IPS-18a (cell line): ENCODE measurements around the gene OR2T34.
"Not testable (repeated sequence)": the region's sequence is repeated elsewhere in the genome, so short reads cannot be mapped to it uniquely, and the experiment has no call there.

Experiments used
- H3K27ac ChIP-seq: one replicate; pipeline ENCODE4 v1.5.1; 2013; ENCODE audit warnings: low read length
- H3K27me3 ChIP-seq: one replicate; pipeline ENCODE4 v1.6.1; 2013; ENCODE audit warnings: mild to moderate bottlenecking, low read length; ENCODE audit not compliant: control insufficient read depth, insufficient read depth
- H3K36me3 ChIP-seq: one replicate; pipeline ENCODE4 v1.6.1; 2013; ENCODE audit warnings: low read depth, low read length; ENCODE audit not compliant: control insufficient read depth
- H3K4me1 ChIP-seq: one replicate; pipeline ENCODE4 v1.6.1; 2013; ENCODE audit warnings: low read depth, low read length; ENCODE audit not compliant: control insufficient read depth
- H3K4me3 ChIP-seq: one replicate; pipeline ENCODE4 v1.5.1; 2013; ENCODE audit warnings: low read length
- H3K9ac ChIP-seq: one replicate; pipeline ENCODE4 v1.6.1; 2013; ENCODE audit warnings: mild to moderate bottlenecking, low read length, moderate library complexity
- H3K9me3 ChIP-seq: one replicate; pipeline ENCODE4 v1.6.1; 2013; ENCODE audit warnings: low read depth, low read length; ENCODE audit not compliant: control insufficient read depth

OR2T34 gene, protein sequence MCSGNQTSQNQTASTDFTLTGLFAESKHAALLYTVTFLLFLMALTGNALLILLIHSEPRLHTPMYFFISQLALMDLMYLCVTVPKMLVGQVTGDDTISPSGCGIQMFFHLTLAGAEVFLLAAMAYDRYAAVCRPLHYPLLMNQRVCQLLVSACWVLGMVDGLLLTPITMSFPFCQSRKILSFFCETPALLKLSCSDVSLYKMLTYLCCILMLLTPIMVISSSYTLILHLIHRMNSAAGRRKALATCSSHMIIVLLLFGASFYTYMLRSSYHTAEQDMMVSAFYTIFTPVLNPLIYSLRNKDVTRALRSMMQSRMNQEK

DNA sequence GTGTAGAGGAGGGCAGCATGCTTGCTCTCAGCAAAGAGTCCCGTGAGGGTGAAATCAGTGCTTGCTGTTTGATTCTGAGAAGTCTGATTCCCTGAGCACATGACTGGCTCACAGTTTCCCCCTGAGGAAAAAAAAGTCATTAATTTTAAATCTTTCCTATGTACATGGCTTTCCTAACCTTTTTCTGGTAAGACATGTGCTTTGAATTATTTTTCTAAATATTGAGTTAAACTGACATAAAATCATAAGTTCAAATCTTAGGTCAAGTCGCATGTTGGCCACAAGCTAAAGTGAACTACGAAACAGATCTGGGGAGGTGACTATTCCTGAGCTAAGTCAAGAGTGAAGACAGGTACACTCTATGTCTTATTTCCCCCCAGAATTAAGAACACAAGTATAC, at the start of gene OR2T34:
TSS of gene OR2T34 (minus strand) at position 101 of the 400 bp plus-strand sequence. CDS start at position 101, 0 bp downstream.
- not testable (repeated sequence) for H3K27ac ChIP-seq, H3K36me3 ChIP-seq, H3K4me1 ChIP-seq, H3K27me3 ChIP-seq, H3K4me3 ChIP-seq, H3K9ac ChIP-seq
- H3K9me3 ChIP-seq, result peaks cover 27% of the 10 kb centered on the region

DNA sequence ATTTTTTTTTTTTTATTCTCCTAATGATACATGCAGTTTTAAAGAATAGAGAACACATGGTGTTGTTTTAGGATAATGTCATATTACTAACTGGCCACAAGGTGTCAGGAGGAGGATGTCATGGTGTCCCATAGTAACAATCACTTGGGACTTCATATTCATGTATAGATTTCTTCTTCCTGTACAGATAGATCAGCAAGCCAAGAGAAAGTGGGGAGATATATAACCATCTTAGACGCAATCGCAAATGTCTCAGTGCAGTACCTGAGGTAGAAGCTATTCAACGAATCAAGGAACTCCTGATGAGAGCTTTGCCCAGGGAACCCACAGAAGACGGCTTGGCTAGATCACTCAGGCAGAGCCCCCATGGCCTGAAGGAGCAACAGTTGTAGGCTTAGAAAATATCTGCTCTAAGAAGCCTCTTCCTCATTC, 48.0 kb upstream of the OR2T34 start:
- Histone ChIP-seq H3K4me3 (no peak overlapping the region), H3K27me3 (no peaks in the 10 kb centered on the region)

DNA sequence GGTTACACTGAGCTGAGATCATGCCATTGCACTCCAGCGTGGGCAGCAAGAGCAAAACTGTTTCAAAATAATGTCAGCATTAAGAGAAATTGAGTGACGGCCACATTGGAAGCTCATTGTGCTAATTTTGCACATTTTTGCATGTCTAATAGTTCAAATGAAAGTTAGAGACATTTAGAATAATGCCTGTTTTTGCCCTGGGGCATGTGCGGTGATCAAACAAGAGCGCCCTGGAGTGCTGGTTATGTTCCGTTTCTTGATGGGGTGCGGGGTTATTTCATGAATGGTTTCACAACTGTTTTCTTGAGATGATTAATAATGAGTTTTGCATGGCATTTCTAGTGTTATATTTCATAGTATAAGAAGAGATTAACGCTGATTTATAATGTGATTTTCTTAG, 47.2 kb upstream of the OR2T34 start:
- H3K9ac ChIP-seq, result no peak overlapping the region
- no peak overlapping the region for H3K27ac ChIP-seq
- H3K4me3 ChIP-seq, result no peak overlapping the region
- no peaks in the 10 kb centered on the region for H3K4me1 ChIP-seq
- peaks cover 68% of the 10 kb centered on the region for H3K9me3 ChIP-seq
- no peaks in the 10 kb centered on the region for H3K36me3 ChIP-seq
- H3K27me3 ChIP-seq, result no peaks in the 10 kb centered on the region

More for the DNA sequence above, 48.0 kb upstream of the OR2T34 start:
- H3K9ac ChIP-seq, result no peak overlapping the region
- H3K9me3 ChIP-seq, result peaks cover 72% of the 10 kb centered on the region
- no peak overlapping the region for H3K27ac ChIP-seq
- no peaks in the 10 kb centered on the region for H3K4me1 ChIP-seq
- H3K36me3 ChIP-seq, result no peaks in the 10 kb centered on the region

DNA sequence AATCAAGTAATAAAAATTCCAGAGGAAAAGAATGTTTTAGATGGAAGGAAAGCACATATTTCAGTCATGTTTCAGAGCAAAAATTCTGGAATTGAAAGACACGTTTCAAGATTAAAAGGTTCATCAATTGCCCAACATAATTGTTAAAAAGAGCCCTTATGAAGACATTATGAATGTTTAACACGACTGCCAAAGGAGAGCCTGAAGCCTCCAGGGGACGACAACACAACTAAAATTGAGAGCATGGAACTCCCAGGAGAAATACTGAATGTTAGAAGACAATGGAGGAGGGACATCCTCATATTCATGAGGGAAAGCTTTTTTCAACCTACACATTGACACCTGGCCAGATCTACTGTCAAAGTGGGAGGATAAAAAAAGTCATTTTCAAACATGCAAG, 44.3 kb upstream of the OR2T34 start:
- Histone ChIP-seq H3K27me3 (no peaks in the 10 kb centered on the region), H3K9ac (no peak overlapping the region), H3K4me1 (no peaks in the 10 kb centered on the region), H3K4me3 (no peak overlapping the region), H3K36me3 (no peaks in the 10 kb centered on the region), H3K27ac (no peak overlapping the region), H3K9me3 (peaks cover 71% of the 10 kb centered on the region)

DNA sequence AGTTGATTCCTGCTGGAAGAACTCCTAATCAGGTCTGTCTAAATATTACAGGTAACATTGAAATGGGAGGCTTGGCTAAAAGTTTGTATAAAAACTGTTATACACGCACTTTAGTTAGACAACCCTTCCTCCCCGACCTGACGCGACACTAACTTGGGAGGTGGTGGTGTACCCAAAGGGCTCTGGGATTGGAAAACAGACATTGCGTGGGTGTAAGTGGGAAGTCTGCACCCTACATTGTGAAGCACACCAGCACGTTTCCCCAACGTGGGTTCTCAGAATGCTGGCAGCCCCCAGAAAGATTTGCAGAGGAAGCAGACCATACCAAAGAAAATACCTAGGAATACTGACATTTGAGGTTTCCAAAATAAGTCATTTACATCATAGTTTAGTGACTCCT, 43.6 kb upstream of the OR2T34 start:
- Histone ChIP-seq H3K9ac (no peak overlapping the region), H3K4me1 (no peaks in the 10 kb centered on the region), H3K4me3 (no peak overlapping the region), H3K27me3 (no peaks in the 10 kb centered on the region), H3K9me3 (peaks cover 70% of the 10 kb centered on the region), H3K36me3 (no peaks in the 10 kb centered on the region), H3K27ac (no peak overlapping the region)

DNA sequence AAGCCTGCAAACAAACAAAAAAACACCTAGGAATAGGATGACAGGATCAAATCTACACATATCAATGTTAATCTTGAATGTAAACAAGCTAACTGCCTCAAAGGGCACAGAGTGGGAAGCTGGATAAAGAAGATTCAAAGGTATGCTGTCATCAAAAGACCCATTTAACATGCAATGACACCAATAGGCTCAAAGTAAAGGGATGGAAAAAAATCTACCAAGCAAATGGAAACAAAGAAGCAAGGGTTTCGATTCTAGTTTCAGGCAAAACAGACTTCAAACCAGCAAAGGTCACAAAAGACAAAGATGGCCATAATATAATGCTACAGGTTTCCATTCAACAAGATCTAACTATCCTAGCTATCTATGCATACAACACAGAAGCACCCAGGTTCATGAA, 39.2 kb upstream of the OR2T34 start:
- Histone ChIP-seq H3K27ac (no peak overlapping the region), H3K27me3 (no peaks in the 10 kb centered on the region), H3K9me3 (peaks cover 82% of the 10 kb centered on the region), H3K4me1 (no peaks in the 10 kb centered on the region), H3K4me3 (no peak overlapping the region), H3K36me3 (no peaks in the 10 kb centered on the region), H3K9ac (no peak overlapping the region)

DNA sequence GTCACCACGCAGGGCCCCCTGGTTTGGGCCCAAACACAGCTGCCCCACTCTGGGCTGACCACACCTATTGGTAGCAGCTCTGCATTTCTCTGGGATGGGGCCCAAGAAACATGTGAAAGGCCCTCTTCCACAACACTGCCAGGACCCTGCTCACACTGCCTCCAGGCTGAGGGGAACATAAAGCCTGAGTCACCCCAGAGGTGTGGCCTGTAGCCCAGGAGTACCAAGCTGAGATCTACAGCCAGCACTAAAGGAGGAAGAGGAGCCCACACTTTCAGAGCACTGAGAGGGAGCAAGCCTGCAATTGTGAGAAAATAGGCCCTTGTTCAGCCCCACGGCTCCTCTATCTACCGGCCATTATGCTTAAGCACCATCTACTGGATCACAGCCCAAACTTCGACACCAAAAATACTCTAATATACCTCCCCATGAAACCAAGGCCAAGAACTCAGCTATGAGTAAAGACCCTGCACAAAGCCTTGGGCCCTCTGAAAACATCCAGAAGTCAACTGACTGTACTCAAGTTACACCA, 37.4 kb upstream of the OR2T34 start:
- Histone ChIP-seq H3K9me3 (peaks cover 88% of the 10 kb centered on the region), H3K4me1 (no peaks in the 10 kb centered on the region), H3K27ac (no peak overlapping the region), H3K36me3 (no peaks in the 10 kb centered on the region), H3K9ac (no peak overlapping the region), H3K27me3 (no peaks in the 10 kb centered on the region), H3K4me3 (no peak overlapping the region)

DNA sequence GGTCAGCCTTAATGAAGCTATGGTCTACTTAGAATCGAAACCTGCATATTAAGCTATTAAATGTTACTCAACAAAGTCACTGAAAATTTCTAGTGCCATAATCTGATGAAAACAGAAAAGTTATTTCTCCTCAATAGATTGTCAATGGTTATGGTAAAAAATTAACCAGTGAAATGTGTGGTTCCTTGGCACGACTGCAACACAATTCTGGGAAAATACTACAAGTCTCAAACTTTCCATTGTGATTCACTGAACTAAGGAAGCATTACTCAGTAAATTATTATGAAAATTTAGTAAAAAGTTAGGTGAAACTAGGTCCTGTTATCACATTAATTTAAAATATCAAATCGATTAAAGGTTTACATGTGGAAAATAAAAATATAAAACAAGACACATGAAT, 35.7 kb upstream of the OR2T34 start:
- Histone ChIP-seq H3K27ac (no peak overlapping the region), H3K27me3 (no peaks in the 10 kb centered on the region), H3K4me3 (no peak overlapping the region), H3K4me1 (no peaks in the 10 kb centered on the region), H3K9ac (no peak overlapping the region), H3K9me3 (peaks cover 84% of the 10 kb centered on the region), H3K36me3 (no peaks in the 10 kb centered on the region)

DNA sequence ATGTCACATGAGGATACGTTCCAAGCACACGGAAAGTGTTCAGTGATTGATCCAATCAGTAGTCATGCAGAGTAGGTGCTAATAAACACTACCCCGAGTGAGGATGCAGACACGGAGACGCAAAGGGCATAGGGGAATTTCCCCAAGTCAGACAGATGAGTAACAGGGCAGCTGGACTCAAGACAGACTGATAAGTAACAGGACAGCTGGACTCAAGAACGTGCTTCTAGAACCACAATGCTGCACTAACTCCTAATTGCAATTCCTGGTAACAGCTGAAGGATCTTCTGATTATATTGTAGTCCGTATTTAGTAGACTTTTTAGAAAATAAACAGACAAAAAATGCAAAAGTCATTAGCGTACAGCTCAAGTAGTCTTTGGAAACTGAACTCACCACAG, 24.8 kb upstream of the OR2T34 start:
- Histone ChIP-seq H3K9me3 (peaks cover 77% of the 10 kb centered on the region), H3K4me1 (no peaks in the 10 kb centered on the region), H3K4me3 (no peak overlapping the region), H3K36me3 (no peaks in the 10 kb centered on the region), H3K27me3 (no peaks in the 10 kb centered on the region), H3K27ac (no peak overlapping the region), H3K9ac (no peak overlapping the region)

DNA sequence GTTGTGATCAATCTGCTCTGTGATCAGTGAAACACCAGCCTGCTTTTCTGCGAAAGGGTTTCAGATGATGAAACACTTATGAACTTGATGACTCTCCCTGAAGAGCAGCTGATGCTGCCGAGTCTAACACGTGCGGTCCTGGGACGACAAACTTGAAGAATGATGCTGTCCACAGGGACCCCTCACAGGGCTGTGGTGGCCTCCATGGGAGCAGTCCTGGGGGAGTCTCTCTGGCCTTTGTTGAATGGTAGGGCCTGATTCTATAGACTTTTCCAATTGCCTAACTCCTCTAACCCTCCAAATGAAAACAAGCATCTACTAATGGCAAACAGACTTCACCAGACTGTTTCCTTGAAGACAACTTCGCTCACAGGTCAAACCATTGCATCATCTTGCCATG, 23.0 kb upstream of the OR2T34 start, which contains the start of gene OR2T10:
TSS of gene OR2T10 (minus strand) at position 112 of the 400 bp plus-strand sequence. CDS start 3,932 bp downstream, outside the sequence.
- Histone ChIP-seq H3K9ac (no peak within 1 kb of the TSS), H3K4me1 (no peaks in the 10 kb centered on the region), H3K27ac (no peak within 1 kb of the TSS), H3K9me3 (peaks cover 76% of the 10 kb centered on the region), H3K36me3 (no peaks in the 10 kb centered on the region), H3K4me3 (no peak within 1 kb of the TSS), H3K27me3 (no peaks in the 10 kb centered on the region)

DNA sequence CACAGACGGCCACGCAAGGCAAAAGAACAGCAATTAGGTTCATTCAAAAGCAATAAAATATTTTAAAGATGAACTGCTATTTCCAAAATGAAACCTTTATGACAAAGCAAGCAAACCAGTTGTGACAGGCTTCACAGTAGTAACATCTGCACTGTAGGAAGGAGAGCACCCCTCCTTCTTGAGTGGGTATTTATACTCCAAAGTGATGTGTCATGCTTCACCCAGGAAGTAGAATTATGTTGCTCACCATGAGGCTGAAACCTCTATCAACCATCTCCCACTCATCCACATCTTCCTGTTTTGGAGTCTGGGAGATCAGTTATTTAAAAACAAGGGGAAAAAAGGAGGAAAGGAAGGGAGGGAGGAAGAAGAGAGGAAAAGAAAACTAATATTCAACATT, 22.1 kb upstream of the OR2T34 start:
- Histone ChIP-seq H3K27me3 (no peaks in the 10 kb centered on the region), H3K4me3 (no peak overlapping the region), H3K36me3 (no peaks in the 10 kb centered on the region), H3K9me3 (peaks cover 74% of the 10 kb centered on the region), H3K4me1 (no peaks in the 10 kb centered on the region), H3K27ac (no peak overlapping the region), H3K9ac (no peak overlapping the region)

DNA sequence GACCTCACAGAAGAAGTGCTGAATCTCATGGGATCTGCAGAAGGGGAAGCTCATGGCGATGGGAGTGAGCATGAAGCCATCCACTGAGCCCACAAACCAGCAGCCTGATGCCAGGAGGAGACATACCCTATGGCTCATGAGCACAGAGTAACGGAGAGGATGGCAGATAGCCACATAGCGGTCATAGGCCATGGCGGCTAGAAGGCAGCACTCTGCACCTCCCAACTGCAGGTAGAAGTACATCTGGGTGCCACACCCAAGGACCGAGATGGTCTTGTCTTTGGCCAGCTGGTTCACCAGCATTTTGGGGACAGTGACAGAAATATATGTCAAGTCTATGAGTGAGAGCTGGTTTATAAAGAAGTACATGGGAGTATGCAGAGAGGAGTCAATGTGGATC, 18.7 kb upstream of the OR2T34 start:
- Histone ChIP-seq H3K4me3 (no peak overlapping the region), H3K4me1 (no peaks in the 10 kb centered on the region), H3K9me3 (peaks cover 62% of the 10 kb centered on the region), H3K27me3 (no peaks in the 10 kb centered on the region), H3K27ac (no peak overlapping the region), H3K9ac (no peak overlapping the region), H3K36me3 (no peaks in the 10 kb centered on the region)
